ENCODE measurements around the gene TEX30. TPM values are rescaled to one million over a fixed set of nuclear protein-coding genes. Genes with fewer than 3 reads are reported as not detected.

Gene TEX30
- polyA plus RNA-seq, 1 donor = 15.7 TPM

DNA sequence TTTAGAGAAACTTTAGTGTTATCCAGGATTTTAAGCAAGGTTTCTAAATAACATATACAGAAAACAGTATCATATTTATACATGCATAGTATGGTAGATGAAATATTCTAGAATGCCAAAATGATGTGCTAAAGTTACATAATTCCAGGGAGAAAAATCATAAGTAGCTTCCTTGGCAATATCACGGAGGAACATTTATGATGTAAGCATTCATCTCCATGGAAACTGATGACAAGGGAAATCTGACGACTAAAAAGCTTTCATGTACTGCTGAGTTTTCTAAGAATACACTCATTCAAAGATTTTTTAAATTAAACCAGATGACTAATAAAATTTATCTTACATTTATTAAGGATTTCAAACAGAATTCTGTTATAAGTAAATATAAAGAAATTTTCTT, 4.7 kb downstream of the TEX30 start:
- 100% methylated on average over 1 of the region's 2 CpGs for WGBS (ENCODE audit: insufficient coverage, low lambda C conversion rate)
- no peak for DNase-seq
- H3K4me1 ChIP-seq (ENCODE audit: control insufficient read depth, insufficient read depth, low read length) = peaks cover 3% of the 10 kb centered on the region
- H3K27me3 ChIP-seq (ENCODE audit: control insufficient read depth, insufficient read depth, low read length) = no peaks in the 10 kb centered on the region
- H3K36me3 ChIP-seq (ENCODE audit: control insufficient read depth, insufficient read depth, low read length) = peaks cover 14% of the 10 kb centered on the region
- no peak overlapping the region for H3K27ac ChIP-seq (ENCODE audit: low read length)
- H3K9me3 ChIP-seq (ENCODE audit: control insufficient read depth, low read depth, low read length) = no peaks in the 10 kb centered on the region
- no peak overlapping the region for H3K4me3 ChIP-seq (ENCODE audit: low read length)

DNA sequence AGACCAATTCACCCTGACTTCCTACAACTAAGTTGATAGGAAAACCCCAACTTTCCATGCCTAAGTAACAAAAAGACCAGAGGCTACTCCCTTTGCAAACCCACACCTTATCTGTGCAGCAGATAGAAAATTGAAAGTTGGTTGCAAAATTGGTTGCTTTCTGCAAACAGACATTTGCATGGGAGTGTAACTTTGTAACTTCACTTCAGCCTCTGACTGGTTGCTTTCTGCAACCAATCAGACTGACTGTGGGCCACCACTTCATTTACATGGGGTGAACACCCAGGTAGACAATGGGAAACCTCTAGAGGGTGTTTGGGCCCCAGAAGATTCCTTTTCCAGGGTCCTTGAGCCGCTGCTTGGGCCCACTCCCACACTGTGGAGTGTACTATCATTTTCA, 9.8 kb downstream of the TEX30 start:
- no peaks in the 10 kb centered on the region for H3K27me3 ChIP-seq (ENCODE audit: control insufficient read depth, insufficient read depth, low read length)
- DNase-seq = no peak
- no CpG with 5 or more reads among the region's 1 CpG for WGBS (ENCODE audit: insufficient coverage, low lambda C conversion rate)

GRCh38 chr13:102761071-102761470, 12.5 kb downstream of the TEX30 start:
- H3K27me3 ChIP-seq (ENCODE audit: control insufficient read depth, insufficient read depth, low read length) = no peaks in the 10 kb centered on the region
- DNase-seq = no peak
- H3K4me3 ChIP-seq (ENCODE audit: low read length) = no peak overlapping the region
- H3K4me1 ChIP-seq (ENCODE audit: control insufficient read depth, insufficient read depth, low read length) = no peaks in the 10 kb centered on the region
- no CpG with 5 or more reads among the region's 1 CpG for WGBS (ENCODE audit: insufficient coverage, low lambda C conversion rate)
- H3K36me3 ChIP-seq (ENCODE audit: control insufficient read depth, insufficient read depth, low read length) = peaks cover 4% of the 10 kb centered on the region
- no peak overlapping the region for H3K27ac ChIP-seq (ENCODE audit: low read length)
- H3K9me3 ChIP-seq (ENCODE audit: control insufficient read depth, low read depth, low read length) = no peaks in the 10 kb centered on the region

More for the DNA sequence above, 9.8 kb downstream of the TEX30 start:
- Histone ChIP-seq H3K9me3 (ENCODE audit: control insufficient read depth, low read depth, low read length) (no peaks in the 10 kb centered on the region), H3K27ac (ENCODE audit: low read length) (no peak overlapping the region), H3K36me3 (ENCODE audit: control insufficient read depth, insufficient read depth, low read length) (peaks cover 14% of the 10 kb centered on the region), H3K4me3 (ENCODE audit: low read length) (no peak overlapping the region), H3K4me1 (ENCODE audit: control insufficient read depth, insufficient read depth, low read length) (no peaks in the 10 kb centered on the region)

DNA sequence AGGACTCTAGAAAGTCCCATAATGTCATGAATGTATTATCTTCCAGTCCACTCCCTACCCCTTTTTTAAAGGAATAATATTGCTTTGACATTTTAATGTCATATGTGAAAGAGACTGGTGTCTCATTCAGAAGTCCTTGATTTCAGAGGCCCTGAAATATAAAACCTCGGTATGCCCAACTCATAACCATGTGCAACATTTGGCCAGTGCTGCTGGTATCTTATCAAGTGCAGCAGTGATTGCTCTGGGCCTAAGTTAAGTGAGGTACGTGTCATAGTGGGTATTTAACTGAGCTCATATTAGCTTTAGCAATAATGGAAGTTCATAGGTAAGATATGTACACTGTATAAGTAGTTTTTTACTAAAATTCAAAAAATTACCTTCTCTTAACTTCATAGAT, 14.7 kb downstream of the TEX30 start:
- no peaks in the 10 kb centered on the region for H3K36me3 ChIP-seq (ENCODE audit: control insufficient read depth, insufficient read depth, low read length)
- no peaks in the 10 kb centered on the region for H3K9me3 ChIP-seq (ENCODE audit: control insufficient read depth, low read depth, low read length)
- H3K4me3 ChIP-seq (ENCODE audit: low read length) = no peak overlapping the region
- no CpG with 5 or more reads among the region's 2 CpGs for WGBS (ENCODE audit: insufficient coverage, low lambda C conversion rate)
- H3K4me1 ChIP-seq (ENCODE audit: control insufficient read depth, insufficient read depth, low read length) = no peaks in the 10 kb centered on the region
- H3K27ac ChIP-seq (ENCODE audit: low read length) = no peak overlapping the region
- DNase-seq = no peak
- no peaks in the 10 kb centered on the region for H3K27me3 ChIP-seq (ENCODE audit: control insufficient read depth, insufficient read depth, low read length)

DNA sequence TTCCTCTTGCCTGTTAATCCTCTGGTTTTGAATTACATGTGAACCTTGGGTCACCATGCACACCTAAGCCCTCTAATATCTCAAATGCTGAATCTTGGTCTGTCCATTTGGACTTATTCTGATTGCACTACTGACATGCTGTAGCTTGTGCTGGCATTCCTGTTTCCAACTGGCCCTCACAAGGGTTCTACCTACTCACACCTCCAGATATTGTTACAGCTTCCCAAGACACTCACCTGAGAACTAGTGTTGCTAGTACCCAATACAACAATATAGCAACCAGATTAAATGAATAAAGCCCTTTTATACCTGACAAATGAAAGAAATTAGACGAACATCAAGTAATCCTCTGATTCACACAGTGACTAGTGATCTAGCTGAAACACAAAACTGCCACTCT, 16.6 kb downstream of the TEX30 start:
- Histone ChIP-seq H3K9me3 (ENCODE audit: control insufficient read depth, low read depth, low read length) (no peaks in the 10 kb centered on the region), H3K4me3 (ENCODE audit: low read length) (no peak overlapping the region), H3K36me3 (ENCODE audit: control insufficient read depth, insufficient read depth, low read length) (no peaks in the 10 kb centered on the region), H3K27ac (ENCODE audit: low read length) (no peak overlapping the region), H3K4me1 (ENCODE audit: control insufficient read depth, insufficient read depth, low read length) (no peaks in the 10 kb centered on the region), H3K27me3 (ENCODE audit: control insufficient read depth, insufficient read depth, low read length) (no peaks in the 10 kb centered on the region)
- no peak for DNase-seq
- WGBS (ENCODE audit: insufficient coverage, low lambda C conversion rate) = no CpG with 5 or more reads among the region's 1 CpG

- Histone ChIP-seq H3K36me3 (ENCODE audit: control insufficient read depth, insufficient read depth, low read length) (no peaks in the 10 kb centered on the region), H3K9me3 (ENCODE audit: control insufficient read depth, low read depth, low read length) (no peaks in the 10 kb centered on the region), H3K27ac (ENCODE audit: low read length) (no peak overlapping the region), H3K4me3 (ENCODE audit: low read length) (no peak overlapping the region), H3K4me1 (ENCODE audit: control insufficient read depth, insufficient read depth, low read length) (no peaks in the 10 kb centered on the region), H3K27me3 (ENCODE audit: control insufficient read depth, insufficient read depth, low read length) (no peaks in the 10 kb centered on the region)
- no CpG with 5 or more reads among the region's 3 CpGs for WGBS (ENCODE audit: insufficient coverage, low lambda C conversion rate)
- no peak for DNase-seq
Measured at GRCh38 chr13:102751886-102752285, 21.7 kb downstream of the TEX30 start.

DNA sequence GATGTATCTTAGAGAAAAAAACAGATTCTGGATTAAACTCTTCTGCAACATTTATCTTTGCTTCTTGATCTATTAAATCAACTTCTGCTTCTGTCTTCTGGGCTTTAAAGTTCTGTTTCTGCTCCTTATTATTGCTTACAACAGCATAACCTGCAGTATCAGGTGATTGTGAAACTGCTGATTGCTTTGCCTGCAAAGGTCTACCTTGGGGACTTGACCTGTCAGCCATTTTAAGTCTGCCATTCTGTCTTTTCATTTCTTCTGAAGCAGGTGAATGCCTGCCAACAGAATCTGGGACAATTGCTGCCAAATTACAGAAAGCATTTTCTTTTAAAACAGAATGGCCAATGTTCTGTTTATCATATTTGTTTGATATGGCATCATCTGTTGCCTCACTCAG, 31.1 kb downstream of the TEX30 start:
- no peaks in the 10 kb centered on the region for H3K36me3 ChIP-seq (ENCODE audit: control insufficient read depth, insufficient read depth, low read length)
- no peak overlapping the region for H3K4me3 ChIP-seq (ENCODE audit: low read length)
- peak; percentile 9 to 13 for DNase-seq
- H3K9me3 ChIP-seq (ENCODE audit: control insufficient read depth, low read depth, low read length) = peaks cover 3% of the 10 kb centered on the region
- H3K27ac ChIP-seq (ENCODE audit: low read length) = no peak overlapping the region
- no peaks in the 10 kb centered on the region for H3K27me3 ChIP-seq (ENCODE audit: control insufficient read depth, insufficient read depth, low read length)
- H3K4me1 ChIP-seq (ENCODE audit: control insufficient read depth, insufficient read depth, low read length) = no peaks in the 10 kb centered on the region

DNA sequence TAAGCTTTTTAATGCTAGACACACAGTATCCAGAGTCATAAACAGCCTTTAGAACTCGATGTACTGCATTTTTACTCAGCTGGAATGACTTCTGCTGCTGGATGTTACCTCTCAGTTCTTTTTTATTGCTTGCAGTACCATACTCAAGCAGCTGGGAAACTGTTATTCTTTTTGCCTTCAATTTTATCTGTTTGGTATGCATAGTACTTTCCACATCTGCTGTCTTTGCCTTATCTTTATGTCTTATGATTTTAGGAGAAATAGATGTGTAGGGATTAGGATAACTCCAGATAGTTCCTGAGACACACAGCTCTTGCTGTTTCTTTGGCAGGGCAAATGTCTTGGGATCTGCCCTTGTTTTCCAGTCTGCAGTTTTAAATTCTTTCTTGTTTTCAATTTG, 31.5 kb downstream of the TEX30 start:
- H3K9me3 ChIP-seq (ENCODE audit: control insufficient read depth, low read depth, low read length) = peaks cover 3% of the 10 kb centered on the region
- no peaks in the 10 kb centered on the region for H3K4me1 ChIP-seq (ENCODE audit: control insufficient read depth, insufficient read depth, low read length)
- no peaks in the 10 kb centered on the region for H3K36me3 ChIP-seq (ENCODE audit: control insufficient read depth, insufficient read depth, low read length)
- H3K4me3 ChIP-seq (ENCODE audit: low read length) = no peak overlapping the region
- no peaks in the 10 kb centered on the region for H3K27me3 ChIP-seq (ENCODE audit: control insufficient read depth, insufficient read depth, low read length)
- DNase-seq = no peak
- WGBS (ENCODE audit: insufficient coverage, low lambda C conversion rate) = no CpG with 5 or more reads among the region's 1 CpG
- no peak overlapping the region for H3K27ac ChIP-seq (ENCODE audit: low read length)

DNA sequence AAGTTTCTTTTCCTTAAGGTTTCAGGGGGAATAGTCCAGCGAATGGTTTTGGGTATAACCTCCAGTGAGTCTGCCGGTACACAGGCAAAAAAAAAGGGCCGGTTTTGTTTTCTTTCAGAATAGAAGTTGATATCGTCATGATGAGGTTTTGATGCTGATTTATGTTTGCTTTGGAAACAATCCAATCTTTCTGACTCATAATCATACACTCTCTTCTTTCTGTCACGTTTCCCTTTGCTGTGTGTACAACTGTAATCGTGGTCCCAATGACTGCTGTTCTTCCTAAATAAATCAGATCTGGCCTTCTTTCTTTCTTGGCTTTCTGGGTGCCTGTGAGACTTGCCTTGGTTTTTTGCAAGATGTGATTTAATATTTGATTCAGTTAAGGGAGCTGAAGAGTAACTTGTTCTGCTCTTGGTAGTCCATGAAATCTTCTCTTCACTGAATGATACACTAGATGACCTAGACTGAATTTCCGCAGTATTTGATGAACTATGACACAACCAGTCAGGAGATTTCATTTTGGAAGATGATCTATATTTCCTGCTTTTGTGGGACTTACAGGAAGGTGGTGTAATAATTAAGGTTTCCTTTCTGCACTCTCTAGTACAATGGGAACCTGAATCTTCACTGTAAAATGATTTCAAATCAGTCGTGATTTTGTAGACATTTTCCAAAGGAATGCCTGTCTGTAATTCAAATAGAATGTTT, 43.9 kb downstream of the TEX30 start:
- Histone ChIP-seq H3K4me1 (ENCODE audit: control insufficient read depth, insufficient read depth, low read length) (no peaks in the 10 kb centered on the region), H3K27me3 (ENCODE audit: control insufficient read depth, insufficient read depth, low read length) (peaks cover 2% of the 10 kb centered on the region), H3K27ac (ENCODE audit: low read length) (no peak overlapping the region), H3K9me3 (ENCODE audit: control insufficient read depth, low read depth, low read length) (no peaks in the 10 kb centered on the region), H3K36me3 (ENCODE audit: control insufficient read depth, insufficient read depth, low read length) (no peaks in the 10 kb centered on the region), H3K4me3 (ENCODE audit: low read length) (no peak overlapping the region)
- WGBS (ENCODE audit: insufficient coverage, low lambda C conversion rate) = 100% methylated on average over 1 of the region's 8 CpGs
- DNase-seq = no peak

DNA sequence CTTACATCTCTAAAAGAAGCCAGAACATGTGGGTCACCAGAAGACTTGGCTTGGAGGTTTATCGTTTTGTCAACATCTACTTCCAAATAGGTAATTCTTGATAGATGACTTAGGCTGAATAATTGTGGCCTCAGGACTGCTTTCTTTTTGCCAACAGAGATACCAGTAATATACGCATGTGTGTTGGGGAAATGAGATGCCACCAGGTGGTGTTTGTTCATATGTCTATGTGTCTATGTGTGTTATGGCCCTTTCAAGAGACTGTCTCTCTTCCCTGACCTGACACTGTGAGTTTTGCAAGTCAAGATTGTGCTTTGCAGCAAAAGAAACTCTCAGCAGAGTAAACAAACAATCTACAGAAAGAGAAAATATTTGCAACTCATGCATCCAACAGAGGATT, 47.2 kb downstream of the TEX30 start:
- no peaks in the 10 kb centered on the region for H3K9me3 ChIP-seq (ENCODE audit: control insufficient read depth, low read depth, low read length)
- H3K4me1 ChIP-seq (ENCODE audit: control insufficient read depth, insufficient read depth, low read length) = no peaks in the 10 kb centered on the region
- no peak overlapping the region for H3K4me3 ChIP-seq (ENCODE audit: low read length)
- WGBS (ENCODE audit: insufficient coverage, low lambda C conversion rate) = no CpG with 5 or more reads among the region's 2 CpGs
- peaks cover 2% of the 10 kb centered on the region for H3K27me3 ChIP-seq (ENCODE audit: control insufficient read depth, insufficient read depth, low read length)
- no peak overlapping the region for H3K27ac ChIP-seq (ENCODE audit: low read length)
- DNase-seq = peak; percentile 11 to 26
- H3K36me3 ChIP-seq (ENCODE audit: control insufficient read depth, insufficient read depth, low read length) = no peaks in the 10 kb centered on the region

- WGBS (ENCODE audit: insufficient coverage, low lambda C conversion rate) = no CpG with 5 or more reads among the region's 6 CpGs
- Histone ChIP-seq H3K4me3 (ENCODE audit: low read length) (no peak overlapping the region), H3K36me3 (ENCODE audit: control insufficient read depth, insufficient read depth, low read length) (no peaks in the 10 kb centered on the region), H3K4me1 (ENCODE audit: control insufficient read depth, insufficient read depth, low read length) (no peaks in the 10 kb centered on the region), H3K27ac (ENCODE audit: low read length) (no peak overlapping the region), H3K27me3 (ENCODE audit: control insufficient read depth, insufficient read depth, low read length) (no peaks in the 10 kb centered on the region), H3K9me3 (ENCODE audit: control insufficient read depth, low read depth, low read length) (no peaks in the 10 kb centered on the region)
- DNase-seq = peak; percentile 6 to 11
Measured at GRCh38 chr13:102724923-102725322, 48.7 kb downstream of the TEX30 start.

Measured in large intestine (tissue), 3 donors.